Type B pancreatic cell (in vitro differentiated cells): ENCODE data around the gene KBTBD12. TPM values are rescaled to one million over a fixed set of nuclear protein-coding genes. Genes with fewer than 3 reads are reported as not detected.

Experiments
- DNase-seq: peaks from one replicate; pipeline ENCODE4 v3.0.0; 2021; ENCODE audit warnings: mixed read lengths; ENCODE audit not compliant: unreplicated experiment; ENCODE audit errors: extremely low spot score
- H3K27ac Mint-ChIP-seq: 2 replicates; pipeline ENCODE4 v1.8.0; 2021; ENCODE audit warnings: mild to moderate bottlenecking, mixed read lengths
- H3K27me3 Mint-ChIP-seq: 2 replicates; pipeline ENCODE4 v1.8.0; 2021; ENCODE audit warnings: mixed read lengths
- H3K36me3 Mint-ChIP-seq: 2 replicates; pipeline ENCODE4 v1.8.0; 2021; ENCODE audit warnings: mixed read lengths
- H3K4me1 Mint-ChIP-seq: one replicate; pipeline ENCODE4 v1.8.0; 2021; ENCODE audit warnings: mixed read lengths; ENCODE audit not compliant: unreplicated experiment
- H3K4me3 Mint-ChIP-seq: 2 replicates; pipeline ENCODE4 v1.8.0; 2021; ENCODE audit warnings: mild to moderate bottlenecking, mixed read lengths
- H3K9me3 Mint-ChIP-seq: 2 replicates; pipeline ENCODE4 v1.8.0; 2021; ENCODE audit warnings: mixed read lengths
- CTCF ChIP-seq: fragments of 200-600 bp; sonication (generic); conservative IDR thresholded peaks from 2 replicates; pipeline ENCODE4 v1.5.0; 2021; ENCODE audit warnings: antibody characterized with exemption, mild to moderate bottlenecking
- total RNA-seq: library from RNA; stranded (reverse); gene quantifications from 2 replicates; pipeline ENCODE4 v1.2.1, GENCODE V29; 2021; ENCODE audit warnings: low replicate concordance

KBTBD12 gene
- total RNA-seq, 1 donor from 2014 or later: not detected

DNA sequence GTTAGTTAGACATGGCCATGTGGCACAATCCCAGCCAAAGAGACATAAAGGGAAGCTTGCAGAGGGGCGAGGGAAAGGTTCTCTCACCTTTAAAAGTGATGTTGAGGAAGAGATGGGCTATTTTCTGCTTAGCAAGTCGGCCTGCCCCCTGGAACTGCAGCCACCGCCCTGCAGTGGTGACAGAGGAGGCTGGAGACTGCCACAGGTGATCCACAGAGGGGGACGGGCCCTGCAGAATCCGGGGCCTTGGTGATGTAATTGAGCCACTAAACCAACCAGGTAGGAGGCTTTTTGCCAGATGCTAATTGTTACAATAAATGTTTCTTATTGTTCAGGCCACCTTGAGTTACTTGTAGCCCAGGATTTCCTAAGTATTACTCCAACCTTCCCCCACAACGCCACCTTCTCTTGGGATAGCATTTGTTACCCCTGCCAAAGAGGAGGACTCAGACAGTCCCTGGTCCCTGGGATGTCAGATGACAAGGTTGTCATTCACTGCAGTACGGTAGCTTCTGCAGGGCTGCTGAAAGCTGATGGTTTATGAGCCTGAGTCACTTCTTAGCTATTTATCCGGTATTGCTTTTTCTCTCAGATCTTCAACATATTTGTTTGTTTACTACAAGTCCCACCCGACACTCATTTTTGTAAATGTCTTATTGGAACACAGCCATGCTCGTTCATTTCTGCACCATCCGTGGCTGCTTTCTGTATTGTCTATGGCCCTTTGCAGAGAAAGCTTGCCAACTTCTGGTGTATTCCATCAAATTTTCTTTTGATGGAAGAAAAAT, 73.9 kb downstream of the KBTBD12 start:
- peaks cover 5% of the 10 kb centered on the region for H3K27me3 Mint-ChIP-seq

DNA sequence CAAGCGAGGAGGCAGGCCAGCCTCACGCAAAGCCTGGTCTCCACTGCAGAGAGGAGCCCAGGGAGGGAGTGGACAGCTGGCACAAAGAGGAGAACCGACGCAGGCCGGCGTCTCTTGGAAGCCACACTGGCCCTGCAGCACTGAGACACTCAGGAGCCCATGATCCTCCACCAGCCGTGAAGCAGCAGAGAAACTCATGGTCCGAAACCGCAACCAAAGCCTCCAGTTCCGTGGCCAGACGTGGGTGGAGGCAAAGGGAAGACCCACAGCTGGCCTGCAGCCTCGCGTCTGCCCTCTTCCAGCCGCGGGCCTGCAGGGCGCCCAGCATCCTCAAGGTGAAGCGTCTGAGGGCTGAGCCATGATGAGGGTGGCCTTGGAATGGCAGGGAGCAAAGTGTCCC, 75.0 kb downstream of the KBTBD12 start:
- no peak for DNase-seq
- Mint-ChIP-seq H3K27ac (no peak overlapping the region), H3K4me1 (no peaks in the 10 kb centered on the region), H3K27me3 (peaks cover 2% of the 10 kb centered on the region), H3K36me3 (no peaks in the 10 kb centered on the region), H3K4me3 (no peak overlapping the region), H3K9me3 (no peaks in the 10 kb centered on the region)
- no peak for TF ChIP-seq CTCF

More for the DNA sequence above, 73.9 kb downstream of the KBTBD12 start:
- DNase-seq: no peak
- no peak for TF ChIP-seq CTCF
- H3K27ac Mint-ChIP-seq: no peak overlapping the region
- no peak overlapping the region for H3K4me3 Mint-ChIP-seq
- H3K36me3 Mint-ChIP-seq: no peaks in the 10 kb centered on the region
- no peaks in the 10 kb centered on the region for H3K4me1 Mint-ChIP-seq
- no peaks in the 10 kb centered on the region for H3K9me3 Mint-ChIP-seq

- Mint-ChIP-seq H3K4me1 (no peaks in the 10 kb centered on the region), H3K27me3 (peaks cover 2% of the 10 kb centered on the region), H3K36me3 (no peaks in the 10 kb centered on the region), H3K4me3 (no peak overlapping the region), H3K27ac (no peak overlapping the region), H3K9me3 (no peaks in the 10 kb centered on the region)
- TF ChIP-seq CTCF: no peak
- no peak for DNase-seq
These were observed 75.4 kb downstream of the KBTBD12 start for GRCh38 chr3:127990461-127990860.

DNA sequence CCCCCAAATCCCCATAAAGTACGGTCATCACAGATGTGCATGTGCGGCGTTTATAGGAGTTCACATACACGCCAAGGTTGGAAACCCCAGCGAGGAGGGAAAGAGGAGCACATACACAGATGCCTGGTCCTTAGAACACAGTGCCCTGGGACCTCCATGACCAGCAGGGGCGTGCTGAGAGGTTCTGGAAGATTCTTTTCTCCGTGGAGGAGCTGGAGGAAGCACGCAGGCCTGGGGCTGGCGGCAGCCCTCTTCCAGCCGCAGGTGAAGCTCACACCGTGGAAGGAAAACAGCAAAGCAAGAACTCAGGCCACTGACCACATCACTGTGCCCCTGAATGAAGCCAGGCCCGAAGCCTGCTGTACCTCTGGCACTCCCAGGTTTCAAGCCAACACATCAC, 76.2 kb downstream of the KBTBD12 start:
- H3K36me3 Mint-ChIP-seq: no peaks in the 10 kb centered on the region
- H3K9me3 Mint-ChIP-seq: no peaks in the 10 kb centered on the region
- TF ChIP-seq CTCF: no peak
- H3K4me1 Mint-ChIP-seq: no peaks in the 10 kb centered on the region
- H3K27ac Mint-ChIP-seq: no peak overlapping the region
- H3K27me3 Mint-ChIP-seq: no peaks in the 10 kb centered on the region
- DNase-seq: no peak
- no peak overlapping the region for H3K4me3 Mint-ChIP-seq

- DNase-seq: no peak
- Mint-ChIP-seq H3K36me3 (no peaks in the 10 kb centered on the region), H3K27me3 (no peaks in the 10 kb centered on the region), H3K4me1 (no peaks in the 10 kb centered on the region), H3K4me3 (no peak overlapping the region), H3K27ac (no peak overlapping the region), H3K9me3 (no peaks in the 10 kb centered on the region)
- TF ChIP-seq CTCF: no peak
These were observed 76.6 kb downstream of the KBTBD12 start for GRCh38 chr3:127991681-127992080.
